ENCODE measurements around the gene DEF6. TPM values are rescaled to one million over a fixed set of nuclear protein-coding genes. Genes with fewer than 3 reads are reported as not detected.
A peak's percentile ranks its signal among the peaks of the same experiment; 100 is the strongest.

The DEF6 gene
- total and polyA plus RNA-seq, 2 of the 13 experiments (the other 11 are each of a cell fraction or from before 2014, with no cell fraction given) = 5.2 to 10.0 TPM

DNA sequence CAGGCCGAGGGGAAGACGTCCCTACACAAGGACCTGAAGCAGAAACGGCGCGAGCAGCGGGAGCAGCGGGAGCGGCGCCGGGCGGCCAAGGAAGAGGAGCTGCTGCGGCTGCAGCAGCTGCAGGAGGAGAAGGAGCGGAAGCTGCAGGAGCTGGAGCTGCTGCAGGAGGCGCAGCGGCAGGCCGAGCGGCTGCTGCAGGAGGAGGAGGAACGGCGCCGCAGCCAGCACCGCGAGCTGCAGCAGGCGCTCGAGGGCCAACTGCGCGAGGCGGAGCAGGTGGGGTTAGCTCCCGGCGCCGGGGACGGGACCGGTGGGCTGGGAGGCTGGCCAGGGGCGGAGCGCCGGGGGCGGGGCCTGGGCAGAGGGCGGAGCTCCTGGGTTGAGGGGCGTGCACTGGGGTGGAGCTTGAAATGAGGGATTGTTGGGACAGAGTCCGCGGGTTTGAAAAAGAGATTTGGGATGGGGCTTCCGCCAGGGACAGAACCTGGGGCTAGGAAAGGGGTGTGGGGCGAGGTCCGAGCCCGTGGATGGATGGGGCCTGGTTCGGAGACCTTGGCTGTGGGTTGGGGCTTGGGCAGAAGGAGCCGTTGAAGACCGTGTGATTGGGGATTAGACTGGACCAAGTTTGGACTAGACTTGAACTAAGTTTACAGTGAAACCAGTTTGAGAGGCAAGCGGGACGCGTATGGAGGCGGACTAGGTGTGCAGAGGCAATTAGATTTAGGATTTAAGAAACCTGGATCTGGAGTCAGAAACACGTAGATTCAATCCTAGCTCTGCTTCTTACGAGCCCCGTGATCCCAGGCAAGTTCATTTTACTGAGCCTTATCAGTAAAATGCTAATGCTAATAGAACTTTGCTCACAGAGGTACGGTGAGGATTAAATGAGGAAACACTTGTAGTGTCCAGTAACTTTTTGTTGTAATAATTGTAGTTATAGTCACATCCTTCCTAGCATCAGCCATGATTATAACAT, 20.9 kb downstream of the DEF6 start (continued):
- TF ChIP-seq SIN3A (IDR thresholded peaks at IDR 0.05; ENCODE audit: borderline replicate concordance, low read depth, low read length) = no peak
- TF ChIP-seq FOSL1 (CRISPR knock-in tag; IDR thresholded peaks at IDR 0.05; ENCODE audit: borderline replicate concordance) = no peak
- TF ChIP-seq PLRG1 (conservative IDR thresholded peaks at IDR 0.05) = no peak
- TF ChIP-seq, protein P1, sequence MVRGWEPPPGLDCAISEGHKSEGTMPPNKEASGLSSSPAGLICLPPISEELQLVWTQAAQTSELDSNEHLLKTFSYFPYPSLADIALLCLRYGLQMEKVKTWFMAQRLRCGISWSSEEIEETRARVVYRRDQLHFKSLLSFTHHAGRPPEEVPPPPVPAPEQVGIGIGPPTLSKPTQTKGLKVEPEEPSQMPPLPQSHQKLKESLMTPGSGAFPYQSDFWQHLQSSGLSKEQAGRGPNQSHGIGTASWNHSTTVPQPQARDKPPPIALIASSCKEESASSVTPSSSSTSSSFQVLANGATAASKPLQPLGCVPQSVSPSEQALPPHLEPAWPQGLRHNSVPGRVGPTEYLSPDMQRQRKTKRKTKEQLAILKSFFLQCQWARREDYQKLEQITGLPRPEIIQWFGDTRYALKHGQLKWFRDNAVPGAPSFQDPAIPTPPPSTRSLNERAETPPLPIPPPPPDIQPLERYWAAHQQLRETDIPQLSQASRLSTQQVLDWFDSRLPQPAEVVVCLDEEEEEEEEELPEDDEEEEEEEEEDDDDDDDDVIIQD (CRISPR knock-in tag; IDR thresholded peaks at IDR 0.05; ENCODE audit: low read depth) = peak; percentile 50; the same call in 1 of the 2 replicates
- TF ChIP-seq, protein P2, sequence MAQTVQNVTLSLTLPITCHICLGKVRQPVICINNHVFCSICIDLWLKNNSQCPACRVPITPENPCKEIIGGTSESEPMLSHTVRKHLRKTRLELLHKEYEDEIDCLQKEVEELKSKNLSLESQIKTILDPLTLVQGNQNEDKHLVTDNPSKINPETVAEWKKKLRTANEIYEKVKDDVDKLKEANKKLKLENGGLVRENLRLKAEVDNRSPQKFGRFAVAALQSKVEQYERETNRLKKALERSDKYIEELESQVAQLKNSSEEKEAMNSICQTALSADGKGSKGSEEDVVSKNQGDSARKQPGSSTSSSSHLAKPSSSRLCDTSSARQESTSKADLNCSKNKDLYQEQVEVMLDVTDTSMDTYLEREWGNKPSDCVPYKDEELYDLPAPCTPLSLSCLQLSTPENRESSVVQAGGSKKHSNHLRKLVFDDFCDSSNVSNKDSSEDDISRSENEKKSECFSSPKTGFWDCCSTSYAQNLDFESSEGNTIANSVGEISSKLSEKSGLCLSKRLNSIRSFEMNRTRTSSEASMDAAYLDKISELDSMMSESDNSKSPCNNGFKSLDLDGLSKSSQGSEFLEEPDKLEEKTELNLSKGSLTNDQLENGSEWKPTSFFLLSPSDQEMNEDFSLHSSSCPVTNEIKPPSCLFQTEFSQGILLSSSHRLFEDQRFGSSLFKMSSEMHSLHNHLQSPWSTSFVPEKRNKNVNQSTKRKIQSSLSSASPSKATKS (CRISPR knock-in tag; IDR thresholded peaks at IDR 0.05) = no peak
- peak; percentile 83; the same call in 1 of the 2 replicates for TF ChIP-seq AHR (CRISPR knock-in tag; IDR thresholded peaks at IDR 0.05)
- TF ChIP-seq ZNF562 (CRISPR knock-in tag; IDR thresholded peaks at IDR 0.05; ENCODE audit: borderline replicate concordance) = no peak; the same call in 1 of the 2 replicates
- no peak for TF ChIP-seq PHF21A (CRISPR knock-in tag; IDR thresholded peaks at IDR 0.05)
- no peak for TF ChIP-seq ZNF772 (CRISPR knock-in tag; IDR thresholded peaks at IDR 0.05)
- no peak for TF ChIP-seq TGIF2 (CRISPR knock-in tag; IDR thresholded peaks at IDR 0.05)
- TF ChIP-seq ZNF777 (CRISPR knock-in tag; IDR thresholded peaks at IDR 0.05) = no peak; the same call in 1 of the 2 replicates
- TF ChIP-seq MEIS2 (CRISPR knock-in tag; IDR thresholded peaks at IDR 0.05) = peak; percentile 91
- TF ChIP-seq ZNF660 (CRISPR knock-in tag; IDR thresholded peaks at IDR 0.05; ENCODE audit: borderline replicate concordance, low read depth) = no peak; the same call in 1 of the 2 replicates
- peak; percentile 50; the same call in 1 of the 2 replicates for TF ChIP-seq ZNF274 (CRISPR knock-in tag; IDR thresholded peaks at IDR 0.05)
- TF ChIP-seq, protein P3, sequence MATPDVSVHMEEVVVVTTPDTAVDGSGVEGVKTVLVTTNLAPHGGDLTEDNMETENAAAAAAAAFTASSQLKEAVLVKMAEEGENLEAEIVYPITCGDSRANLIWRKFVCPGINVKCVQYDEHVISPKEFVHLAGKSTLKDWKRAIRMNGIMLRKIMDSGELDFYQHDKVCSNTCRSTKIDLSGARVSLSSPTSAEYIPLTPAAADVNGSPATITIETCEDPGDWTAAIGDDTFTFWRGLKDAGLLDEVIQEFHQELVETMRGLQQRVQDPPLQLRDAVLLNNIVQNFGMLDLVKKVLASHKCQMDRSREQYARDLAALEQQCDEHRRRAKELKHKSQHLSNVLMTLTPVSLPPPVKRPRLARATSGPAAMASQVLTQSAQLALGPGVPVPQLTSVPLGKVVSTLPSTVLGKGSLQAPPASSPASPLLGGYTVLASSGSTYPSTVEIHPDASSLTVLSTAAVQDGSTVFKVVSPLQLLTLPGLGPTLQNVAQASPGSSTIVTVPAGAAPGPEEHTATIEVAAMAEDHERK (CRISPR knock-in tag; IDR thresholded peaks at IDR 0.05; ENCODE audit: low read depth) = no peak
- TF ChIP-seq TCF7 (IDR thresholded peaks at IDR 0.05; ENCODE audit: low read depth) = no peak
- TF ChIP-seq PAX8 (CRISPR knock-in tag; IDR thresholded peaks at IDR 0.05; ENCODE audit: borderline replicate concordance) = peak; percentile 69; the same call in 1 of the 2 replicates
- no peak for TF ChIP-seq SMARCC2 (IDR thresholded peaks at IDR 0.05)
- TF ChIP-seq TBL1XR1 (IDR thresholded peaks at IDR 0.05; ENCODE audit: borderline replicate concordance, low read length, partially characterized antibody) = no peak
- peak; percentile 87 for TF ChIP-seq ZBTB42 (CRISPR knock-in tag; IDR thresholded peaks at IDR 0.05)
- peak; percentile 71; the same call in 1 of the 2 replicates for TF ChIP-seq ZNF160 (CRISPR knock-in tag; IDR thresholded peaks at IDR 0.05)
- no peak for TF ChIP-seq ZNF207 (IDR thresholded peaks at IDR 0.05; ENCODE audit: borderline replicate concordance)
- TF ChIP-seq ARNTL (CRISPR knock-in tag; IDR thresholded peaks at IDR 0.05) = peak; percentile 83
- TF ChIP-seq ZNF790 (CRISPR knock-in tag; IDR thresholded peaks at IDR 0.05; ENCODE audit: borderline replicate concordance) = peak; percentile 39; the same call in 1 of the 2 replicates
- no peak for TF ChIP-seq SRSF4 (IDR thresholded peaks at IDR 0.05; ENCODE audit: low read depth, low read length, poor library complexity, severe bottlenecking)
- no peak for TF ChIP-seq ZBTB1 (CRISPR knock-in tag; IDR thresholded peaks at IDR 0.05; ENCODE audit: borderline replicate concordance)

Data from HepG2 (cell line).